B cell (primary cell): Measurements from ENCODE around the gene WDR64.

Experiments used
- EZH2 ChIP-seq: IDR thresholded peaks from 2 replicates; pipeline ENCODE4 v1.6.1; 2012; ENCODE audit warnings: borderline replicate concordance, low read depth, mild to moderate bottlenecking, moderate library complexity, low read length; ENCODE audit not compliant: insufficient read depth, poor library complexity, severe bottlenecking
- TF ChIP-seq, protein P1 (sequence below): fragments of 200-600 bp; IDR thresholded peaks from one replicate; pipeline ENCODE4 v1.8.0; 2022; ENCODE audit warnings: antibody characterized with exemption, mild to moderate bottlenecking

DNA sequence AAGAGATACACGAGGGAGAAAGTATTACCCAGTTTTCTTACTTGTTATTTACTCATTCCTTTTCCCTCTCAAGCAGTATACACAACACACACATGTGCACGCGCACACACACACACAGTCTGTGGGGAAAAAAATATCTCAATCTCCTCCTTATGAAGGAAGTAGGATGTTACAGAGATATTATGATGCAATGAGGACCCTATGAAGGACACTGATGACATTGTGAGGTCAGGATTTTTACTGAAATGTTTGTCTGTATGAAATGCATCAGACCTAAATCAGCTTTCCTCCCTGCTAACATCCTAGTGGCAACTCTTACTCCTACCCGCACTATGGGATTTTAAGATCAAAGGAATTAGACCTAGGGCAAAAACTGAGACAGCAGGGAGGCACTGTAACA, at the start of gene WDR64:
- TF ChIP-seq, protein P1, sequence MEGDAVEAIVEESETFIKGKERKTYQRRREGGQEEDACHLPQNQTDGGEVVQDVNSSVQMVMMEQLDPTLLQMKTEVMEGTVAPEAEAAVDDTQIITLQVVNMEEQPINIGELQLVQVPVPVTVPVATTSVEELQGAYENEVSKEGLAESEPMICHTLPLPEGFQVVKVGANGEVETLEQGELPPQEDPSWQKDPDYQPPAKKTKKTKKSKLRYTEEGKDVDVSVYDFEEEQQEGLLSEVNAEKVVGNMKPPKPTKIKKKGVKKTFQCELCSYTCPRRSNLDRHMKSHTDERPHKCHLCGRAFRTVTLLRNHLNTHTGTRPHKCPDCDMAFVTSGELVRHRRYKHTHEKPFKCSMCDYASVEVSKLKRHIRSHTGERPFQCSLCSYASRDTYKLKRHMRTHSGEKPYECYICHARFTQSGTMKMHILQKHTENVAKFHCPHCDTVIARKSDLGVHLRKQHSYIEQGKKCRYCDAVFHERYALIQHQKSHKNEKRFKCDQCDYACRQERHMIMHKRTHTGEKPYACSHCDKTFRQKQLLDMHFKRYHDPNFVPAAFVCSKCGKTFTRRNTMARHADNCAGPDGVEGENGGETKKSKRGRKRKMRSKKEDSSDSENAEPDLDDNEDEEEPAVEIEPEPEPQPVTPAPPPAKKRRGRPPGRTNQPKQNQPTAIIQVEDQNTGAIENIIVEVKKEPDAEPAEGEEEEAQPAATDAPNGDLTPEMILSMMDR, result no peak
- no peak for TF ChIP-seq EZH2
